GM21447 (cell line): Measurements from ENCODE around the gene CORO1C.
A peak's percentile ranks its signal among the peaks of the same experiment; 100 is the strongest.
"Not testable (repeated sequence)": the region's sequence is repeated elsewhere in the genome, so short reads cannot be mapped to it uniquely, and the experiment has no call there.

Experiments
- ATAC-seq: cut with Tn5 transposase; IDR thresholded peaks from one replicate; pipeline ENCODE4 v1.9.1; 2021; ENCODE audit not compliant: unreplicated experiment

Gene CORO1C

DNA sequence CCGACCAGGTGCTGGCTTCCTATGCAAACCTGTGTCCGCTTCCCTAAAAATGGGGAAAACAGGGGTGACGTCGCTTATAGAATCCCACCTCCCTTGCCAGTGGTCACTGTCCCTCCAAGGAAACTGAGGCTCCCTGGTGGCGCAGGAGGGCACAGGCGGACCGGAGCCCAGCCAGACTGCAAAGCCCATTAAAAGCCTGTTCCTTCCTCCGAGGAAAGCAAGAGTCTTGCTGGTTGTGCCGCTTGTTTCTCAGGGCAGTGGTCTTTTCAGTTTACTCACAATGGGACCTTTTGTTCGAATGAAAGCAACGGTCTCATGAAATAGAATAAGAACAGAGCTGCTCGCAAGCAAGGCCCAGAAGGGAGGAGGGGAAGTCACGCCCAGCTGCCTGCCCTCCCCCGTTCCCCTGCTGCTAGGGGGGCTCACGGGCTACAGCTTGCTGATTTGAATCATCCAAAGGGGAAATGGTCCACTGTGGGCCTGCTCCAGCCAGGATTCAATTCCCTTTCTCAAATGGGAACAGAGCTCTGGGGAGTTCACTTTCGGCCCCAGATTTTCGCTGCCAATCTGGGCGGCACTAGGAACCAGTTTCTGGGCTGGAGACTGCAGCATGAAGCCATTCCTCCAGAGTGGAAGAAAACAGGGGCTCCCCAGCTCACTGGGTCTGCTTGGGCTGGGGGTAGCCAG lies 93.0 kb downstream of the CORO1C start:
- no peak for ATAC-seq

DNA sequence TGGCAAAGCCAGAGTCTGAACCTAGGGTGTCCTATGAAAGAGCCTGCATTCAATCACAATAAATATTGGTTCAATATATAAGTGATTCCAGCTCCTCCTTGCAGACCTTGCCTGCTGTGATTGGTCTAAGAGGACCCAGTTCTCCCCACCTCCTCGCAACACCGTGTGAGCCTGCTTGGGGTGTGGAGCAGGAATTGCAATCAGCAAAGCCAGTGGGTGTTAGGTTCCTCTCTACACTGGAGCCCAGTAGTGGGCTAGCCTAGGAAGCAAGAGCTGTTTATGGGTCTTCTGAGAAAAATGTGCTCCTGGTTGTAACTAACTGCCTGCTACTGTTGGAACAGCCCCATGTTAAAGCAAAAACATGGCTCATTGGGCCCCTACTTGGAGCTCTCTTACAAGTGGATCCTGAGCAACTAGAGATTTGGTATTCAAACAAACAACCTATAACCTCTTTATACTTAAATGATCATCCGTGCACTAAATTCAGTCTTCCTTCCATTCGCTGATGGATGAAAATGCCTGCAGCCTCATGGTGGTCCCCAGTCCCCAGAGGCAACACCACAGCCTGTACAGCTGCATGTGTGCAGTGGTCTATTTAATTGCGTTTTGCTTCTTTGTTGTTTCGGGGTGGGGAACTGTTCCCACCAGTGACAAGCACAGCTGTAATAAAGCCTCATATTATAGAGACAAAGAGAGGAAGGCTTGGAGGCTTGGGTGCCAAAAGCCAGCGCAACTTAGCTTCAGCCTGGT lies 93.9 kb downstream of the CORO1C start:
- ATAC-seq: no peak

DNA sequence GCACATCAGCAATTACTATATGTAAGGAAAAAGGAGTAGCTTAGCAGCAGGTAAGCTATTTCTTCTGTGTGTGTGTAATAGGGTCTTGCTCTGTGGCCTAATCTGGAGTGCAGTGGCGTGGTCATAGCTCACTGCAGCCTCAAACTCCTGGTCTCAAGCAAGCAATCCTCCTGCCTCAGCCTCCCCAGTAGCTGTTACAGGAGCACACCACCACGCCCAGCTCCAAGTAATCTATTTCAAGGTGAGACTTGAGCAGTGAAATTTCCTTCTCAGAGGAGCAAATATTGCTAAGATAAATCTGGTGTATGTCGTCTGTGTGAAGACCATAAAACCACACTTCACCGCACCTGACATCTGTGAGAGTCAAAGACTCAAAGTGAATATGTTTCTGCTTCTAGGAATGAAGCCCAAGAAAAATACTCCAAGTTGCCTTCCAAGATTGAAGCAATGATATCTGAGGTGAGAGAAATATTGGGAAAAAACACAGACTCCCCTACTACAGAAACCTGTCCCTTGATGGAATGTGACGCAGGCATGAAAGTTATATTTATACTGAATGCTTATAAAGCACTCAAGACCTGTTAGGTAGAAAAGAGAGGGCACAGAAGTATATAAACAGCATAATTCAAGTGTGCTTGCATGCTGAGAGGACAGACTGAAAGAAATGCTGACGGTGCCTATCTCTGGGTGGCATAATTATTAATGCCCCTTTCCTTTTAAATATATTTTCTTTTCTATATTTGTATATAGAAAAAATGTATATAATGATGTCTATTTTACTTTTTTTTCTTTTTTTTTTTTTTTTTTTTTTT lies 95.1 kb downstream of the CORO1C start:
- no peak for ATAC-seq

DNA sequence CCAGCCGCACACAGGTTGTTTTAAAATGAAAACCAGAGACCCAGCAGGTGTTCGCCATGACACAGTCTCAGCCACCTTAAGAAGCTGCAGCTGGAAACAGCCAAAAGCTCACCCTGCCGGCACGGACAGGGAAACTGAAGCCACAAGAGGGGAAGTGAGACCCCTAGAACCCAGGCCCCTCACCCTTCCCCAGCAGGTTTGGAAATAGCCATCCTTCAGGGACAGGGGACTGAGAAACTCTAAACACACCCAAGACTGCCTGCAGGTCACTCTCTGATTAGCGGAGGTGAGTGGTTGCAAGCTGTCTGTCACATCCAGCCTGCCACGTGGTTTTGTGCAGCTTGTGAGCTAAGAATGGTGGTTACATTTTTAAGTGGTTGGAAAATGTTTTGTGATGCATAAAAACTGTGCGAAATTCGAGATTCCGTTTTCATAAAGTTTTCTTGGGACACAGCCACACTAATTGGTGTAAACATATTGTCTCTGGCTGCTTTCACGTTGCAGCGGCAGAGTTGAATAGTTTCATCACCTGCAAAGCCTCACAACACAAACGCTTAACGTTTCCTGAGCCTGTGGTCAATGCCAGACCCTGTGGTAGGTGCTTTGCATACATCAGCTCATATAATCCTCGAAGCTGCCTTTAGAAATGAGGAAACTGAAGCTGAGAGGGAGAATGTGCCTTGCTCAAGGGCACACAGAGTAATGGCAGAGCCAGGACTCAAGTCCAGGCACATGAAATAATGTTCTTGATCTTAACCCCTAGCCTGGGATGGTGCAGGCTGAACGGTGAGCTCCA lies 95.9 kb downstream of the CORO1C start:
- ATAC-seq: peak; percentile 48

DNA sequence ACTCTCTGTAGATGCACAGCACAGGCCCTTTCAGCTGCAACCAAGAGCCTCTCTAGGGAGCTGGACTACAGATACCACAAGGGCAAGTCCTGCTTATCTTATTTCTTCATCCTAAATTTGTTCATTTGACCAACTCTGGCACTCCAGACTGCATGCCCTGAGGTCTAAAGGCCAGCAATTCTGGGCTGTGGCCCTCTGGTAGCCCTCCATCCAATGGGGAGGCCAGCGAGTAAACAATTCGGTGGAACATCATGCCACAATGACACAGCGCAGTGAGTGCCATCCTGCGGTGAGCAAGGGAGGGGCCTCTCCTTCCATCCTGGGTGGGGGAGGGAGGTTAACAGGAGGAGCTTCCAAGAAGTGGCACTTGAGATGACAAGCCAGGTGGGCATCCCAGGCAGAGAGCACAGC lies 97.0 kb downstream of the CORO1C start:
- ATAC-seq: no peak

DNA sequence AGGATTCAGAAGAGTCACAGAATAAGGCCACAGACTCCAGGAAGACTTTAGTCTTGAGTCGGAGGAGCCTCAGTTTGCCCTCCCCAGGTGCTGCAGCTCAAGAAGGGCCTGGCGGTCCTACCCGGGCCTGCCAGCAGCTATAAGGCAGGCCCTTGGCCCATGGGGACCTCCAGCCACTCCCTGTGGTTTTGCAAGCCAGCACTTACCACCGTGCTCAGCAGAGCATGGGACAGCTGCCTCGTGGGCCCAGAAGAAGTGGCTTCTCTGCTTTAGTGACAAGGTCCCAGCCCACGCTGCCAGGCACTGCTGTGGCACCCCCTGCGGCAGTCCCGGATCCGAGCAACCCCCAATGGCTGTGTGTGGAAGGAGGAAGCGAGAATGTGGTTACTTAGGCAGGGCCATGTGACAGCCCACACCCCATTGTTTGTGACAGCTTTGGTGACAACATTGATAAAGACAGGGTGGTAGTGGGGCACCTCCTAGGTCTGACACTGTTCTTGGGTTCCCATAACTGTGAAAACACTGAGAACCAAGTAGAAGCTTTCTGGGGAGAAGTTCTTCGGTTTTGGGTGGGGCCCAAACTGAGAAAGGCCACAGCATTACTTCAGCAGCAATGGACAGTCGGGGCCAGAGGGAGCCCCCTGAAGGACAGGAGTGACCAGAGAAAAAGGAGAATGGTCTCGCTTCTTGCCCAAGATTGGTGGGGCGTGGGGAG lies 97.6 kb downstream of the CORO1C start, which contains the start of gene SELPLG:
Gene SELPLG, minus strand, starts transcription at position 361 of the 715 bp plus-strand sequence. CDS start 9,587 bp downstream, outside the sequence.
- peak; percentile 48 for ATAC-seq

DNA sequence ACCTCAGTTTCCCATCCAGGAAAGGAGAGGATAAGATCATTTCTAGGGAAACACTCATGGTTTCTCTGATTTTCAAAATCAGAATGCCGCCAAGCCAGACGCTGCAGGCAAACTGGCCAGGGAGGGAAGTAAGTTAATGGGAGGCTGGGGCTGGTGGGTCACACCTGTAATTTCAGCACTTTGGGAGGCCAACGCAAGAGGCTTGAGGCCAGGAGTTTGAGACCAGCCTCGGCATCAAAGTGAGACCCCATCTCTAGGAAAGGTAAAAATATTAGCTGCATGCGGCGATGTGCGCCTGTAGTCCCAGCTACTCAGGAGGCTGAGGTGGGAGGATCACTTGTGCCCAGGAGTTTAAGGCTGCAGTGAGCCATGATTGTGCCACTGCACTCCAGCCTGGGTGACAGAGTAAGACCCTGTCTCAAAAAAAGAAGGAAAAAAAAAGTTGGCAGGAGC lies 98.2 kb downstream of the CORO1C start:
- no peak for ATAC-seq

DNA sequence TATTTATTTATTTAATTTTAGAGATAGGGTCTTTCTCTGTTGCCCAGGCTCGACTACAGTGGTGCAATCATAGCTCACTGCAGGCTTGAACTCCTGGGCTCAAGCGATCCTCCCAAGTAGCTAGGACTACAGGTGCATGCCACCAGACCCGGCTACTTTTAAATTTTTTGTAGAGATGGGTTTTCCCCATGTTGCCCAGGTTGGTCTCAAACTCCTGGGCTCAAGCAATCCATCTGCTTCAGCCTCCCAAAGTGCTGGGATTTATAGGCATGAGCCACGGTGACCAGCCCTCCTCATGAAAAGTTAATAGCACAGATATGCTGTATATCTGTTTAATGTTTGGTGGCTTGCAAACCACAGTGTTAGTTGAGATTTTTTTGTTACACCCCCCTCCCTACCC lies 100.1 kb downstream of the CORO1C start:
- not testable (repeated sequence) for ATAC-seq

DNA sequence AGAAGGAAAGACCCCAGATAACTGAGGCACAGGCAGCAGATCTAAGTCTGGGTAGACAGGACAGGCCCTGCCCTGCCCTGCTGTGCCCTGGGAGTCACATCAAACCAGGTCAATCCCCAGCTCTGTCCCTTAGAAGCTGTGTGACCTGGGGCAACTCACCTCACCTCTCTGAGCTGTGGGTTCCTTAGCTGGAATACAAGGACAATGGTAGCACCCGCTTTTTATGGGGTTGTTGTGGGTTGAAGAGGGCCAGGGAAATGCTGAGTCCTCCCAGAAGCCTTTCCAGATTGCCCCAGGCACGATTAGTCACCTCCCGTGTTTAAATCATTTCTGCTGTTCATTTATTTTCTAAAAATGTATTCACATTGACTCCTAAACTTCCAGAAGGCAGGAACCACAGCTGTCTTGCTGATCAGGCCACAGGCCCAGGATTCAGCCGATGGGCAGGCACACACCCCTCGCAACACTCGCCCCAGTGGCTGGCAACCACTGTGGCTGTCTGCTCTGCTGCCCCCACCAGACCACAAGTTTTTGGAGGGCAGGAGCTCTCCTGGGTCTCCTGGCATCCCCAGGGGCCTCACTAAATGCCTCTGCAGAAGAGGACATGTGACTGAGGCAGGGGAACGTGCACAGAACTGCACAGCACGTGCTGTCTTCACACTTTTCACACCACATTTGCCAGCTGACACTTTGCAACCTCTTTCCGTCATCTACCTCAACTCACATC lies 100.7 kb downstream of the CORO1C start:
- no peak for ATAC-seq

DNA sequence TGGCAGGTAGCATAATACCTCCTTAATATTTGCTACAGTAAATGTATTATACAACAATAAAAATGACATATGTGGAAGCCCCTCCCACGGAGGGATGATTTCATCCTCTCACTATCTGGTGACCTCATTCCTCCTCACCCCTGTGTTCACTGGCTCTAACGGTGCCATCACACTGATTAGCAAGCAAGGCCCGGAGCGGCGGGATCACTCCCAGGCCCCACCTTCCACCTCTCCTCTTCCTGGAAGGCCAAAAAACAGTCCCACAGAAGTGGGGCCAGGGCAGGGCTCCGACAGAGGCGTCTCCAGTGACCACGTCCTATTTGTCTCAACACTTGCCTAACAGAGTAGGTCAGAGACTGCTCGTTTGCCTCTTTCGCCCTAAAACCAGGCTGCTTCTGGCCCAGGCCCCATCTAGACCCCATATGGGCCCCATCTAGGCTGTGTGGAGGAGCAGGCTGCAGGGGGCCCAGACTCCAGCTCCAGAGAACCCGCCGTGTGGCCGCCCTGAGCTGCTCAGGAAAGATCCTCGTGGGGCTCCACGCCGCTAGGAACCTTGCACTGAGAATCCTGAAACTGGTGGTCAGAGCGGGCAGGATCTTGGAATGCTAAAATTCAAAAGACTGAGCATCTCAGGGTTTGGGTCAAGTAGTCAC lies 101.4 kb downstream of the CORO1C start:
- ATAC-seq: no peak

DNA sequence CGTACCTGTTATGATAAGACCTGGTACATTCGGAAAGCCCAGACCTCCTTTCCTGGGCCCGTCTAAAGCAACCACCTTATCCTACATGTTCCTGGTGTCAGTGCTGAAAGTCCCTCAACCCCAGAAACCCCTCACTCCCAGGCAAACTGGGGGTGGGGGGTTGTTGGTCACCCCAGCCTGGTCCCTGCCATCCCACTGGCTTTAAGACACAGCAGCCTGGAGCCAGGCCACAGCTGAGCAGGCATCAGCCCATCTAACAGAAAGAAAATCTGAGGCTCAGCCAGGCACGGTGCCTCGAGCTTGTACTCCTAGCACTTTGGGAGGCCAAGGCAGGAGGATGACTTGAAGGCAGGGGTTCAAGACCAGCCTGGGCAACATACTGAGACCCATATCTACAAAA lies 102.2 kb downstream of the CORO1C start:
- no peak for ATAC-seq

DNA sequence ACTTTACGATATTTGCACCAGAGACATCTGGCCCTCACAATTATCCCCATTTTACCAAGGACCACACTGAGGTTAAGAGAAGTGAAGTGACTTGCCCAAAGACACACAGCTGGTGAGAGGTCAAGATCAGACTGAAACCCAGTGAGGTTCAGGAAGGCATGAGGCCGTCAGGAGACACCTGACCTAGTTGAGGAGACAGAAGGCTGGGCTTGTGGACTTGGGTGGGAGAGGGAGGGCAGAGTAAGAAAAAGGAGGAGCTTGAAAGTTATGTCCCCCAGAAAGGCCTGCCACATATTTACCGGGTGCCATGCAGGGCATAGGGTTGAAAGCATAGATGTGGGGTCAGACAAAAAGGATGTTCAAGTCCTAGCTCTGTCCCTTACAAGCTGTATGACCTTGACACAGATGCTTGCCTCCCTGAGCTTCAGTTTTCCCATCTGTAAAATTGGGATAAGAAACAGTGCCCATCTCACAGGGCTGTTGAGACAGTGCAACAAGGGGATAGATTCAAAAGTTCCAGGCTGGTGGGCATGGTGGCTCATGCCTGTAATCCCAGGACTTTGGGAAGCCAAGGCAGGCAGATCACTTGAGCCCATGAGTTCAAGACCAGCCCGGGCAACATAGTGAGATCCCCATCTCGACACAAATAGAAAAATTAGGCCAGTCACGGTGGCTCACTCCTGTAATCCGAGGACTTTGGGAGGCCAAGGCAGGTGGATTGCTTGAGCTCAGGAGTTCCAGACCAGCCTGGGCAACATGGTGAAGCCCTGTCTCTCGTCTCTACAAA lies 104.0 kb downstream of the CORO1C start:
- no peak for ATAC-seq

DNA sequence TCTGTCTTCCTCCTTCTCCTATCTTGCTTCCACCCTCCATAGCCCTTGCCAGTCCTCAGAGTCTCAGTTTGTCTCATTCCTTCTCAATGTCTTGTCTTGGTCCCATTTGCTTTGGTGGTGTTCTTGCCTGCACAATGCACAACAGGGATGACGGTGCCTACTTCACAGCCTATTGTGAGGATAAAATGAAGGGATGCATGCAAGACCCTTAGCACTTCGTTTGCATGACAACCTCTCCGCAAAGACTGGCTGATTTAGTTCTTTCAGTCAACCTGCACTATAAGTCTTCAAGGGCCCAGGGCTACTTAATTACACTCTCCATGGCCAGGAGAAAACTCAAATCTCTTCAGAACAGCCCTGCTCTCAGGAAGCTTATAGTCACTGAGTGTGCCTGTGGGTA lies 106.1 kb downstream of the CORO1C start:
- ATAC-seq: no peak

DNA sequence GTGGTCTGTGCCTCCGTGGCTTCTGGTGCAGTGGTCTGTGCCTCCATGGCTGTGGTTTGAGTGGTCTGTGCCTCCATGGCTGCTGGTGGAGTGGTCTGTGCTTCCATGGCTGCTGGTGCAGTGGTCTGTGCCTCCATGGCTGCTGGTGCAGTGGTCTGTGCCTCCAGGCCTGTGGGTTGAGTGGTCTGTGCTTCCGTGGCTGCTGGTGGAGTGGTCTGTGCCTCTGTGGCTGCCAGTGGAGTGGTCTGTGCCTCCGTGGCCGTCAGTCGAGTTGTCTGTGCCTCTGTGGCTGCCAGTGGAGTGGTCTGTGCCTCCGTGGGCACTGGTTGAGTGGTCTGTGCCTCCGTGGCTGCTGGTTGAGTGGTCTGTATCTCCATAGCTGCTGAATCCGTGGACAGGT lies 107.7 kb downstream of the CORO1C start:
- ATAC-seq: no peak

DNA sequence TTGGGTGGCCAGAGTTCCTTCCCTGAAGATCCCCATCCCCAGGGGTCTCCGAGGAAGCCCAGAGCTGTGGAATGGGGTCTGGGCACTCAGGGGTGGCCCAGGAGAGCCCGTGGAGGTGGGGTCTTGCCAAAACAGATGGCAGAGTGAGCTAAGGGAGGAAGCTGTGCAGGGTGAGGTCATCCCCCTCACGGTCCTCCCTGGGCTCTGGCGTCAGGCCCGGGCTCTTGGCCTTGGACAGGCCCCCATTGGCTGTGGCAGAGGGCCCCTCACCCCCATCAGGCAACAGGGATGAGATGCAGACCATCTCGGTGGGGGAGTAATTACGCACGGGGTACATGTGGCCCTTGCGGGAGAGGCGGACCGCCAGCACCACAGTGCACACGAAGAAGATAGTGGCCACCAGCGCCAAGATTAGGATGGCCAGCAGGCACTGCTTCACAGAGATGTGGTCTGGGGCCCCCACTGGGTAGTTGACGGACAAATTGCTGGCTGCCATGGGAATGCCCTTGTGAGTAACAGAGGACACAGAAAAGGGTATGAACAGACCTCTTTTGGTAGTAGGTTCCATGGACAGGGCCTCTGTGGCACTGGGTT lies 108.3 kb downstream of the CORO1C start:
- no peak for ATAC-seq

DNA sequence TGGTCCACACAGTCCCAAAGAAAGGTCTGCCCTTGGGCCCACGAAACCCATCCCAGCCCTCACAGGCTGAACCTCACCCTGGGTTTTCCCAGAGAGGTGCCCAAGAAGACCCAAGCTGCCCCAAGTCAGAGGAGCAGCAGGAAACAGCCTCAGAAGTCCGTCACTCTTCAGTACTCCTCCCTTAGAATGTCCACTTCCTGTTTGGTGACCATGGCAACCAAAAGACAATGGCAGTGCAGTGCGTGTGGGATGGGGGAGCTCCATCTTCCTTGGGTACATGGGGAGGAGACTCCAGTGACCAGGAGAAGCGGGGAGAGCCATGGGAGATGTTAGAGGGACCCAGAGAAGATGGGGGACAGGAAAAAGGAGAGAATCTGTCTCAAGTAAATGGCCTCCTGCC lies 108.9 kb downstream of the CORO1C start:
- ATAC-seq: no peak

DNA sequence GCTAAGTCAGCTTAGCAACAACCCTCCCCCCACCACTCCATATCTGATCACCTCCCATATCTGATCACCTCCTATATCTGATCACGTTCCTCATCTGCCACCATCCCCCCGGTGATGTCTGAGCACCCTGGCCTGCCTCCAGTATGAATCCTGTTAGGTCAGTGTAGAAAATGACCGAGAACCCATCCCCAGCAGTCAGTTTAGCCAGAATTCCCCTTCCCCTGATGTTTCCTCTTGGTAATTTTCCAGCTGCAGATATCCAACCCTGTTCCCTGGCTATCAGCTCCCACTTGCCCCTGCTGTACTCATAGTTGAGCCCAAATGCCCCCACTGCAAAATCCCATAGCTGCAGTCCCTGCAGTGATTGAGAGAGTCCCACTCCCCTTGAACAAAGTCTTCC lies 110.2 kb downstream of the CORO1C start:
- no peak for ATAC-seq
